K562 (cell line): Measurements from ENCODE around the gene CUL9. TPM values are rescaled to one million over a fixed set of nuclear protein-coding genes. Genes with fewer than 3 reads are reported as not detected.
A peak's percentile ranks its signal among the peaks of the same experiment; 100 is the strongest.

Experiments used
- ADNP ChIP-seq: fragments of 200-800 bp; sonication (Bioruptor generic); IDR thresholded peaks from 2 replicates; pipeline ENCODE4 v1.6.1; 2016; ENCODE audit warnings: missing genetic modification characterization, missing compliant biosample characterization
- ATF6 ChIP-seq: sonication (generic); formaldehyde crosslinking; IDR thresholded peaks from 2 replicates; pipeline ENCODE4 v1.4.0; 2020; ENCODE audit warnings: mild to moderate bottlenecking, missing genetic modification reagents
- CEBPG ChIP-seq, 3 experiments: fragments of 200-800 bp in 1 of 3; sonication (Bioruptor generic) in 1 of 3; sonication (generic) in 1 of 3; formaldehyde crosslinking in 1 of 3; IDR thresholded peaks in 2 of 3; conservative IDR thresholded peaks in 1 of 3; 2 replicates each; pipeline versions ENCODE4 v1.6.1 to v1.8.0; 2016 to 2022; ENCODE audit warnings: missing compliant biosample characterization in 2 of 3, missing genetic modification characterization in 2 of 3, mild to moderate bottlenecking in 1 of 3, missing genetic modification reagents in 1 of 3
- CREB5 ChIP-seq: fragments of 250-450 bp; sonication (Bioruptor Pico); IDR thresholded peaks from 2 replicates; pipeline ENCODE4 v1.5.0; 2020; ENCODE audit warnings: mild to moderate bottlenecking
- DNMT1 ChIP-seq: fragments of 450-650 bp; IDR thresholded peaks from 2 replicates; pipeline ENCODE4 v1.6.1; 2016; ENCODE audit warnings: antibody characterized with exemption, mild to moderate bottlenecking
- EGR1 ChIP-seq: fragments of 450-650 bp; conservative IDR thresholded peaks from 2 replicates; pipeline ENCODE4 v1.6.1; 2017; ENCODE audit warnings: mild to moderate bottlenecking
- FOXK1 ChIP-seq: sonication (generic); formaldehyde crosslinking; IDR thresholded peaks from 2 replicates; pipeline ENCODE4 v1.8.0; 2022; ENCODE audit warnings: missing genetic modification reagents, mild to moderate bottlenecking, borderline replicate concordance
- GABPA ChIP-seq: fragments of 200-800 bp; sonication (Bioruptor generic); conservative IDR thresholded peaks from 2 replicates; pipeline ENCODE4 v1.6.1; 2016; ENCODE audit warnings: low read depth, missing genetic modification characterization, missing compliant biosample characterization
- HDAC1 ChIP-seq, 2 experiments: fragments of 450-650 bp; IDR thresholded peaks; 2 replicates each; pipeline ENCODE4 v1.6.1; 2016 to 2017; ENCODE audit warnings: inconsistent platforms in 1 of 2, mild to moderate bottlenecking in 1 of 2, moderate library complexity in 1 of 2
- IRF1 ChIP-seq: sonication (generic); formaldehyde crosslinking; IDR thresholded peaks from 2 replicates; pipeline ENCODE4 v1.8.0; 2022; ENCODE audit warnings: missing genetic modification reagents, mild to moderate bottlenecking, borderline replicate concordance
- MLX ChIP-seq, 2 experiments: fragments of 450-650 bp in 1 of 2; sonication (generic) in 1 of 2; formaldehyde crosslinking; conservative IDR thresholded peaks; 2 replicates each; pipeline versions ENCODE4 v1.4.0 to v1.8.1; 2020 to 2022; ENCODE audit warnings: mild to moderate bottlenecking in 1 of 2, missing genetic modification reagents in 1 of 2
- NFYB ChIP-seq: IDR thresholded peaks from 2 replicates; pipeline ENCODE4 v1.6.1; 2011; ENCODE audit warnings: mild to moderate bottlenecking, moderate library complexity; ENCODE audit not compliant: insufficient read length; ENCODE audit errors: extremely low read depth
- NR3C1 ChIP-seq: sonication (generic); formaldehyde crosslinking; IDR thresholded peaks from 2 replicates; pipeline ENCODE4 v1.8.1; 2022; ENCODE audit warnings: missing genetic modification reagents
- NUFIP1 ChIP-seq: fragments of 450-650 bp; IDR thresholded peaks from 2 replicates; pipeline ENCODE4 v1.6.1; 2018; ENCODE audit not compliant: partially characterized antibody
- PRDM10 ChIP-seq: fragments of 450-650 bp; IDR thresholded peaks from 2 replicates; pipeline ENCODE4 v1.6.1; 2018; ENCODE audit not compliant: partially characterized antibody
- RAD51 ChIP-seq: fragments of 450-650 bp; IDR thresholded peaks from 2 replicates; pipeline ENCODE4 v1.7.1; 2016; ENCODE audit warnings: low read depth, mild to moderate bottlenecking, borderline replicate concordance
- TBL1XR1 ChIP-seq, 2 experiments: IDR thresholded peaks; 2 replicates each; pipeline ENCODE4 v1.6.1; 2012; ENCODE audit warnings: improper control_type of control experiment in 2 of 2, low read length in 2 of 2, mild to moderate bottlenecking in 1 of 2
- ZNF699 ChIP-seq: fragments of 250-450 bp; sonication (Bioruptor Pico); IDR thresholded peaks from 2 replicates; pipeline ENCODE4 v1.8.0; 2021; ENCODE audit warnings: mild to moderate bottlenecking, moderate library complexity; ENCODE audit not compliant: insufficient replicate concordance
- polyA plus RNA-seq, 8 experiments: library from polyadenylated mRNA; depleted of rRNA in 4 of 8; stranded (reverse) in 5 of 8; unstranded in 3 of 8; fragments of >200 nt; fragmentation: Nextera tagmentation in 2 of 8; fragmentation: Illumina TruSeq in 1 of 8; extraction: Ambion mirVana in 2 of 8; extraction: Trizol in 1 of 8; gene quantifications; 2 replicates each; pipeline versions ENCODE4 v1.2.1 to v1.2.3, GENCODE V29; 2011 to 2014; ENCODE audit warnings: inconsistent platforms in 1 of 8, missing spikeins in 1 of 8
- total RNA-seq, 7 experiments: library from RNA; depleted of rRNA in 6 of 7; stranded (reverse); fragments of >200 nt in 6 of 7; fragmentation: Illumina TruSeq in 2 of 7; extraction: Trizol in 2 of 7; gene quantifications; 2 replicates each; pipeline versions ENCODE4 v1.2.1 to v1.2.3, GENCODE V29; 2011 to 2021; ENCODE audit warnings: low replicate concordance in 1 of 7

CUL9 gene
- total and polyA plus RNA-seq, 9 of the 15 experiments (the other 6 are each of a cell fraction or from before 2014, with no cell fraction given), result 0.50 to 20.7 (median 6.6) TPM

GRCh38 chr6:43246301-43247113, 64.5 kb downstream of the CUL9 start (continued):
- TF ChIP-seq ATF6 (CRISPR knock-in tag), result no peak
- TF ChIP-seq NR3C1, result no peak
- no peak for TF ChIP-seq RAD51
- TF ChIP-seq FOXK1, result 0 out of 2 replicates have a peak, but pooled peaks have one; percentile 35
- no peak for TF ChIP-seq HDAC1 (IDR thresholded peaks at IDR 0.05)
- TF ChIP-seq CEBPG (CRISPR knock-in tag; IDR thresholded peaks at IDR 0.05), result no peak
- no peak for TF ChIP-seq CEBPG (tag; conservative IDR thresholded peaks at IDR 0.05 in 1 of 2, IDR thresholded peaks at IDR 0.05 in 1 of 2)
- TF ChIP-seq MLX (CRISPR knock-in tag; conservative IDR thresholded peaks at IDR 0.05), result no peak
- TF ChIP-seq CREB5 (CRISPR knock-in tag), result no peak
- TF ChIP-seq ZNF699, result no peak
- TF ChIP-seq IRF1 (CRISPR knock-in tag), result no peak
- peak; percentile 97 for TF ChIP-seq PRDM10
- no peak for TF ChIP-seq TBL1XR1 (IDR thresholded peaks at IDR 0.05; ENCODE audit: low read length in 2 of 2)
- TF ChIP-seq DNMT1, result no peak
- TF ChIP-seq NUFIP1, result no peak
- TF ChIP-seq GABPA (tag), result no peak
- no peak for TF ChIP-seq ADNP
- TF ChIP-seq NFYB, result no peak
- no peak for TF ChIP-seq EGR1
